B cell (primary cell): ENCODE data around the gene ZSWIM7. TPM values are rescaled to one million over a fixed set of nuclear protein-coding genes. Genes with fewer than 3 reads are reported as not detected.

ENCODE experiments used
- ATAC-seq: fragments of 200-7000 bp; cut with Tn5 transposase; one replicate; pipeline ENCODE4 v1.10.0; 2021; ENCODE audit warnings: low read depth, mild to moderate bottlenecking, moderate number of reproducible peaks, moderate library complexity
- CTCF ChIA-PET: fragments of 350-600 bp; sonication (Branson Sonifier 250); formaldehyde crosslinking; loops from one replicate; lab custom pipeline; 2021; ENCODE audit warnings: antibody characterized with exemption, inconsistent platforms; lab: Charles Lee
- POLR2A ChIA-PET: fragments of 350-600 bp; sonication (Branson Sonifier 250); formaldehyde crosslinking; loops from one replicate; lab custom pipeline; 2021; ENCODE audit warnings: antibody characterized with exemption; lab: Charles Lee
- DNase-seq: peaks from one replicate; pipeline ENCODE4 v3.0.0; 2013
- H2AFZ ChIP-seq: 2 replicates; pipeline ENCODE4 v1.6.1; 2012; ENCODE audit warnings: mild to moderate bottlenecking, low read depth, low read length; ENCODE audit not compliant: insufficient read depth, poor library complexity, severe bottlenecking
- H3K27ac ChIP-seq, 2 donors: 1 replicate in 1 of 2; 2 replicates in 1 of 2; pipeline ENCODE4 v1.5.1; 2012 to 2013; ENCODE audit warnings: low read length in 2 of 2, mild to moderate bottlenecking in 2 of 2, moderate library complexity in 1 of 2
- H3K27me3 ChIP-seq, 4 experiments: fragments of 200-600 bp in 1 of 4; sonication (generic) in 1 of 4; replicated peaks in 1 of 4; 1 replicate in 2 of 4; 2 replicates in 2 of 4; pipeline versions ENCODE4 v1.6.1 to v1.7.0; 2013 to 2016; ENCODE audit warnings: low read length in 3 of 4, mild to moderate bottlenecking in 2 of 4, mixed read lengths in 1 of 4, moderate library complexity in 1 of 4; ENCODE audit not compliant: insufficient read depth in 4 of 4, control insufficient read depth in 3 of 4; ENCODE audit errors: control extremely low read depth in 1 of 4
- H3K36me3 ChIP-seq, 2 experiments: replicated peaks in 1 of 2; 1 replicate in 1 of 2; 2 replicates in 1 of 2; pipeline versions ENCODE4 v1.6.1 to v1.7.1; 2013; ENCODE audit warnings: low read length in 1 of 2; ENCODE audit not compliant: insufficient read depth in 2 of 2, control insufficient read depth in 1 of 2; ENCODE audit errors: control extremely low read depth in 1 of 2, extremely low read depth in 1 of 2
- H3K4me1 ChIP-seq, 2 donors: fragments of 200-600 bp in 1 of 2; sonication (generic) in 1 of 2; 1 replicate in 1 of 2; 2 replicates in 1 of 2; pipeline versions ENCODE4 v1.5.1 to v1.6.1; 2013 to 2017; ENCODE audit warnings: low read length in 2 of 2; ENCODE audit not compliant: control insufficient read depth in 2 of 2, insufficient read depth in 2 of 2
- H3K4me2 ChIP-seq: replicated peaks from 2 replicates; pipeline ENCODE3; 2012; ENCODE audit warnings: mild to moderate bottlenecking, low read depth, low read length; ENCODE audit not compliant: poor library complexity, severe bottlenecking
- H3K4me3 ChIP-seq, 5 experiments: fragments of 200-600 bp in 1 of 5; sonication (generic) in 1 of 5; 1 replicate in 3 of 5; 2 replicates in 2 of 5; pipeline versions ENCODE4 v1.5.1 to v1.7.0; 2011 to 2016; ENCODE audit warnings: low read length in 4 of 5, mild to moderate bottlenecking in 4 of 5, low read depth in 2 of 5, control low read depth in 1 of 5, moderate library complexity in 1 of 5; ENCODE audit not compliant: insufficient read depth in 1 of 5; ENCODE audit errors: control extremely low read depth in 1 of 5, extremely low read depth in 1 of 5
- H3K79me2 ChIP-seq: fragments of 200-600 bp; sonication (generic); one replicate; pipeline ENCODE4 v1.6.0; 2016; ENCODE audit warnings: low read length; ENCODE audit not compliant: control insufficient read depth, insufficient read depth
- H3K9ac ChIP-seq: fragments of 200-600 bp; sonication (generic); 2 replicates; pipeline ENCODE4 v1.6.1; 2017; ENCODE audit warnings: mild to moderate bottlenecking, low read length, moderate library complexity
- H3K9me3 ChIP-seq, 3 donors: one replicate each; pipeline versions ENCODE4 v1.6.1 to v1.7.1; 2013; ENCODE audit warnings: low read length in 2 of 3; ENCODE audit not compliant: control insufficient read depth in 2 of 3, insufficient read depth in 1 of 3; ENCODE audit errors: control extremely low read depth in 1 of 3
- H4K20me1 ChIP-seq: 2 replicates; pipeline ENCODE4 v1.6.0; 2012; ENCODE audit warnings: mild to moderate bottlenecking, low read length; ENCODE audit not compliant: insufficient read depth, control insufficient read depth, poor library complexity, severe bottlenecking
- H3K27ac Mint-ChIP-seq: one replicate; pipeline ENCODE4 v1.8.0; 2021; ENCODE audit warnings: mixed read lengths
- H3K27me3 Mint-ChIP-seq: one replicate; pipeline ENCODE4 v1.8.0; 2021; ENCODE audit warnings: mixed read lengths
- H3K4me1 Mint-ChIP-seq: one replicate; pipeline ENCODE4 v1.8.0; 2021; ENCODE audit warnings: mixed read lengths
- H3K4me3 Mint-ChIP-seq: one replicate; pipeline ENCODE4 v1.8.0; 2021; ENCODE audit warnings: mixed read lengths
- H3K9me3 Mint-ChIP-seq: one replicate; pipeline ENCODE4 v1.8.0; 2022; ENCODE audit warnings: mixed read lengths; ENCODE audit not compliant: insufficient read depth
- CTCF ChIP-seq: fragments of 200-600 bp; IDR thresholded peaks from one replicate; pipeline ENCODE4 v1.8.0; 2022; ENCODE audit warnings: antibody characterized with exemption, mild to moderate bottlenecking
- EZH2 ChIP-seq: IDR thresholded peaks from 2 replicates; pipeline ENCODE4 v1.6.1; 2012; ENCODE audit warnings: borderline replicate concordance, low read depth, mild to moderate bottlenecking, moderate library complexity, low read length; ENCODE audit not compliant: insufficient read depth, poor library complexity, severe bottlenecking
- WGBS: methylation state at CpG from one replicate; pipeline ENCODE4 v1.1.5; 2013; ENCODE audit warnings: missing lambda C conversion rate; ENCODE audit not compliant: insufficient coverage; 5-methylcytosine and 5-hydroxymethylcytosine counted together
- intact Hi-C: fragments of 100-400 bp; cut with micrococcal nuclease; formaldehyde crosslinking; loops from one replicate; pipeline ENCODE4 v1.10.0; 2022
- polyA plus RNA-seq: library from polyadenylated mRNA; depleted of rRNA; stranded (reverse); fragments of >200 nt; gene quantifications from 2 replicates; pipeline ENCODE4 v1.2.3, GENCODE V29; 2012
- total RNA-seq, 2 donors: library from RNA; stranded (reverse); fragments of 120-200 nt in 1 of 2; gene quantifications; 1 replicate in 1 of 2; 2 replicates in 1 of 2; pipeline versions ENCODE4 v1.2.3 to v1.2.4, GENCODE V29; 2013 to 2022

Gene ZSWIM7
- total and polyA plus RNA-seq, 2 donors (not counting 1 experiment from before 2014, with no cell fraction given): 25.1 to 39.3 TPM

- CTCF ChIA-PET: no interaction called here
Observed at GRCh38 chr17:15969463-15969862, 30.0 kb downstream of the ZSWIM7 start.

More at GRCh38 chr17:15969463-15969862, 30.0 kb downstream of the ZSWIM7 start:
- H3K9me3 ChIP-seq: peaks cover 0 to 8% (median 0%) of the 10 kb centered on the region in 3 donors
- H3K4me1 Mint-ChIP-seq: peaks cover 11% of the 10 kb centered on the region
- TF ChIP-seq CTCF (no peak), EZH2 (no peak)
- no peaks in the 10 kb centered on the region for H3K79me2 ChIP-seq
- H3K27me3 ChIP-seq: peaks cover 0 to 22% (median 2%) of the 10 kb centered on the region in 4 experiments
- ATAC-seq (no peak), DNase-seq (no peak)
- no peaks in the 10 kb centered on the region for H3K9me3 Mint-ChIP-seq
- no peak overlapping the region for H2AFZ ChIP-seq
- H4K20me1 ChIP-seq: no peaks in the 10 kb centered on the region
- H3K4me2 ChIP-seq: no peak overlapping the region
- POLR2A ChIA-PET: no interaction called here
- peaks cover 0 to 10% of the 10 kb centered on the region in 2 donors for H3K4me1 ChIP-seq
- peaks cover 29% of the 10 kb centered on the region for H3K27me3 Mint-ChIP-seq
- H3K9ac ChIP-seq: no peak overlapping the region
- intact Hi-C loops: no loop called here
- H3K4me3 Mint-ChIP-seq: no peak overlapping the region
- WGBS: over 99% methylated on average over 8 of the region's 8 CpGs
- no peak overlapping the region for H3K27ac Mint-ChIP-seq
- no peak overlapping the region for H3K27ac ChIP-seq
- H3K36me3 ChIP-seq: no peaks in the 10 kb centered on the region
- no peak overlapping the region for H3K4me3 ChIP-seq
